BE2C (cell line): ENCODE data around the gene NFKBIE. TPM values are rescaled to one million over a fixed set of nuclear protein-coding genes. Genes with fewer than 3 reads are reported as not detected.
A peak's percentile ranks its signal among the peaks of the same experiment; 100 is the strongest.
"Not testable (repeated sequence)": the region's sequence is repeated elsewhere in the genome, so short reads cannot be mapped to it uniquely, and the experiment has no call there.

Source experiments
- DNase-seq: peaks from one replicate; pipeline ENCODE4 v3.0.0-alpha.2; 2020
- H3K27me3 ChIP-seq: fragments of 250-450 bp; sonication (Bioruptor Pico); 2 replicates; pipeline ENCODE4 v1.5.1; 2020; ENCODE audit warnings: mild to moderate bottlenecking
- H3K36me3 ChIP-seq: fragments of 250-450 bp; sonication (Bioruptor Pico); 2 replicates; pipeline ENCODE4 v1.5.1; 2020; ENCODE audit warnings: mild to moderate bottlenecking
- H3K4me1 ChIP-seq: fragments of 250-450 bp; sonication (Bioruptor Pico); 2 replicates; pipeline ENCODE4 v1.5.1; 2020
- H3K4me3 ChIP-seq: 2 replicates; pipeline ENCODE4 v1.5.1; 2011; ENCODE audit warnings: low read depth, low read length
- H3K9me3 ChIP-seq: fragments of 250-450 bp; sonication (Bioruptor Pico); 2 replicates; pipeline ENCODE4 v1.5.1; 2020
- CTCF ChIP-seq: IDR thresholded peaks from 2 replicates; pipeline ENCODE4 v1.5.1; 2012; ENCODE audit warnings: mild to moderate bottlenecking, low read depth, low read length
- polyA plus RNA-seq: library from polyadenylated mRNA; unstranded; fragments of >200 nt; gene quantifications from one replicate; pipeline ENCODE4 v1.2.1, GENCODE V29; 2012; ENCODE audit warnings: low read depth, missing spikeins; ENCODE audit not compliant: insufficient read length, insufficient read depth

NFKBIE gene
- polyA plus RNA-seq = 26.2 TPM

- Histone ChIP-seq H3K9me3 (no peaks in the 10 kb centered on the region), H3K4me3 (peak within 1 kb of the TSS; percentile 86), H3K36me3 (no peaks in the 10 kb centered on the region; the same call in none of the 2 replicates), H3K27me3 (no peaks in the 10 kb centered on the region), H3K4me1 (no peaks in the 10 kb centered on the region)
- peak; percentile 43 for TF ChIP-seq CTCF
- peak; percentile 96 for DNase-seq
Observed at GRCh38 chr6:44265007-44265721, at the start of gene NFKBIE. TSS of gene NFKBIE (minus strand) at chr6:44265551. CDS start at chr6:44265346, 205 bp downstream.

GRCh38 chr6:44314657-44315056 lies 49.3 kb upstream of the NFKBIE start:
- not testable (repeated sequence) for H3K27me3 ChIP-seq, DNase-seq, H3K4me3 ChIP-seq

GRCh38 chr6:44312901-44313788 lies 47.8 kb upstream of the NFKBIE start, which contains the start of gene AARS2:
TSS of gene AARS2 (minus strand) at chr6:44313347. CDS start at chr6:44313323, 24 bp downstream.
- peak; percentile 98 for TF ChIP-seq CTCF
- H3K4me3 ChIP-seq = peak within 1 kb of the TSS; percentile 84
- peaks cover 34% of the 10 kb centered on the region for H3K36me3 ChIP-seq
- peak; percentile 93 for DNase-seq
- H3K27me3 ChIP-seq = no peaks in the 10 kb centered on the region
- no peaks in the 10 kb centered on the region for H3K9me3 ChIP-seq
- no peaks in the 10 kb centered on the region for H3K4me1 ChIP-seq

More at GRCh38 chr6:44314657-44315056, 49.3 kb upstream of the NFKBIE start:
- H3K9me3 ChIP-seq, H3K4me1 ChIP-seq: not testable (repeated sequence)
- peaks cover 25% of the 10 kb centered on the region for H3K36me3 ChIP-seq

- DNase-seq = no peak
- H3K9me3 ChIP-seq = no peaks in the 10 kb centered on the region
- no peaks in the 10 kb centered on the region for H3K27me3 ChIP-seq
- H3K4me1 ChIP-seq = no peaks in the 10 kb centered on the region
- peak overlapping the region; percentile 84 for H3K4me3 ChIP-seq
- H3K36me3 ChIP-seq = peaks cover 48% of the 10 kb centered on the region
- TF ChIP-seq CTCF = no peak
Observed at GRCh38 chr6:44311767-44312166, 46.4 kb upstream of the NFKBIE start.

- H3K27me3 ChIP-seq = no peaks in the 10 kb centered on the region
- no peaks in the 10 kb centered on the region for H3K9me3 ChIP-seq
- TF ChIP-seq CTCF = no peak
- no peak for DNase-seq
- peaks cover 52% of the 10 kb centered on the region for H3K36me3 ChIP-seq
- no peaks in the 10 kb centered on the region for H3K4me1 ChIP-seq
- H3K4me3 ChIP-seq = peak overlapping the region; percentile 84; the same call in 1 of the 2 replicates
Observed at GRCh38 chr6:44311304-44311703, 46.0 kb upstream of the NFKBIE start.

- H3K36me3 ChIP-seq = peaks cover 63% of the 10 kb centered on the region
Observed at GRCh38 chr6:44310241-44310640, 44.9 kb upstream of the NFKBIE start.

More at GRCh38 chr6:44310241-44310640, 44.9 kb upstream of the NFKBIE start:
- Histone ChIP-seq H3K4me3 (no peak overlapping the region), H3K9me3 (no peaks in the 10 kb centered on the region), H3K4me1 (no peaks in the 10 kb centered on the region), H3K27me3 (no peaks in the 10 kb centered on the region)
- TF ChIP-seq CTCF = no peak
- no peak for DNase-seq
